Testis (tissue), 3 donors: Measurements from ENCODE around the gene KHK. TPM values are rescaled to one million over a fixed set of nuclear protein-coding genes. Genes with fewer than 3 reads are reported as not detected.

Source experiments
- DNase-seq: peaks from one replicate; pipeline ENCODE4 v3.0.0-alpha.2; 2019
- H3K27ac ChIP-seq, 2 donors: fragments of 200-600 bp; sonication (generic); one replicate each; pipeline ENCODE4 v1.5.1; 2019
- H3K27me3 ChIP-seq: fragments of 200-600 bp; sonication (generic); one replicate; pipeline ENCODE4 v1.5.1; 2019
- H3K36me3 ChIP-seq: fragments of 200-600 bp; sonication (generic); one replicate; pipeline ENCODE4 v1.5.1; 2017; ENCODE audit warnings: low read depth; ENCODE audit errors: missing control alignments
- H3K4me1 ChIP-seq: fragments of 200-600 bp; sonication (generic); one replicate; pipeline ENCODE4 v1.5.1; 2019
- H3K4me3 ChIP-seq, 2 donors: fragments of 200-600 bp; sonication (generic); one replicate each; pipeline ENCODE4 v1.5.1; 2017 to 2019
- H3K9me3 ChIP-seq: fragments of 200-600 bp; sonication (generic); one replicate; pipeline ENCODE4 v1.5.1; 2017
- CTCF ChIP-seq, 3 experiments: fragments of 450-650 bp in 2 of 3; fragments of 200-600 bp in 1 of 3; sonication (generic) in 1 of 3; IDR thresholded peaks; one replicate each; pipeline ENCODE4 v1.5.1; 2016 to 2019; ENCODE audit warnings: antibody characterized with exemption in 3 of 3, mild to moderate bottlenecking in 2 of 3, moderate library complexity in 1 of 3
- POLR2A ChIP-seq: fragments of 450-650 bp; IDR thresholded peaks from one replicate; pipeline ENCODE4 v1.6.1; 2017; ENCODE audit warnings: antibody characterized with exemption, mild to moderate bottlenecking, moderate library complexity
- WGBS, 2 donors: methylation state at CpG; one replicate each; pipeline ENCODE4 v1.1.5; 2018; 5-methylcytosine and 5-hydroxymethylcytosine counted together
- intact Hi-C: fragments of 100-400 bp; cut with DNase I; formaldehyde crosslinking; loops from one replicate; pipeline ENCODE4 v1.15.1; 2023; ENCODE audit warnings: low total_unique reads
- polyA plus RNA-seq: library from polyadenylated mRNA; stranded (reverse); fragments of 350-450 nt; fragmentation: Illumina TruSeq; extraction: RNeasy Lipid Tissue Mini Kit (QIAGEN cat#74804); gene quantifications from one replicate; pipeline ENCODE4 v1.2.3, GENCODE V29; 2014; ENCODE audit warnings: low read depth, low replicate concordance; ENCODE audit not compliant: insufficient read depth
- total RNA-seq, 2 donors: library from RNA; depleted of rRNA; stranded (reverse); fragments of >200 nt; gene quantifications; one replicate each; pipeline ENCODE4 v1.2.3, GENCODE V29; 2016

Gene KHK
- total and polyA plus RNA-seq, 3 donors from 2014 or later, result 5.3 to 13.4 (median 11.5) TPM

GRCh38 chr2:27095745-27096651, 9.4 kb downstream of the KHK start:
- WGBS, 2 donors, result 12% methylated on average over 14 to 18 of the region's 18 CpGs
- Histone ChIP-seq H3K4me3 (peak overlapping the region in 1 of 2 donors; percentile 43), H3K27me3 (no peaks in the 10 kb centered on the region), H3K36me3 (no peaks in the 10 kb centered on the region), H3K9me3 (no peaks in the 10 kb centered on the region), H3K4me1 (peaks cover 29% of the 10 kb centered on the region), H3K27ac (no peak overlapping the region)
- no peak for TF ChIP-seq CTCF (IDR thresholded peaks at IDR 0.05)
- TF ChIP-seq POLR2A, result no peak
- intact Hi-C loops, result loop anchor here (10.0 kb wide), 1 partner anchor 209 kb away; the partner anchor contains the start of gene UCN
- DNase-seq, result peak; percentile 86

GRCh38 chr2:27096748-27097297, 10.3 kb downstream of the KHK start:
- no peak overlapping the region for H3K27ac ChIP-seq
- intact Hi-C loops, result loop anchor here (10.0 kb wide), 1 partner anchor 208 kb away; the partner anchor contains the start of gene UCN
- peaks cover 29% of the 10 kb centered on the region for H3K4me1 ChIP-seq
- H3K27me3 ChIP-seq, result no peaks in the 10 kb centered on the region
- TF ChIP-seq CTCF (IDR thresholded peaks at IDR 0.05) (no peak), POLR2A (no peak)
- 42 to 65% methylated on average over 3 of the region's 3 CpGs for WGBS, 2 donors
- no peak for DNase-seq
- no peak overlapping the region for H3K4me3 ChIP-seq
- H3K9me3 ChIP-seq, result no peaks in the 10 kb centered on the region
- no peaks in the 10 kb centered on the region for H3K36me3 ChIP-seq

GRCh38 chr2:27097341-27097740, 10.8 kb downstream of the KHK start:
- H3K27ac ChIP-seq, result no peak overlapping the region
- H3K27me3 ChIP-seq, result no peaks in the 10 kb centered on the region
- H3K4me3 ChIP-seq, result no peak overlapping the region
- H3K9me3 ChIP-seq, result no peaks in the 10 kb centered on the region
- H3K36me3 ChIP-seq, result no peaks in the 10 kb centered on the region
- no peak for DNase-seq
- H3K4me1 ChIP-seq, result peaks cover 24% of the 10 kb centered on the region
- intact Hi-C loops, result loop anchor here (10.0 kb wide), 1 partner anchor 207 kb away; the partner anchor contains the start of gene UCN
- whole genome bisulfite sequencing, 2 donors, result 89 to 90% methylated on average over 14 of the region's 14 CpGs
- TF ChIP-seq POLR2A, result no peak
- no peak for TF ChIP-seq CTCF (IDR thresholded peaks at IDR 0.05)

GRCh38 chr2:27099334-27099955, 12.9 kb downstream of the KHK start:
- DNase-seq, result no peak

More at GRCh38 chr2:27099334-27099955, 12.9 kb downstream of the KHK start:
- no peak for TF ChIP-seq CTCF (IDR thresholded peaks at IDR 0.05)
- TF ChIP-seq POLR2A, result no peak
- Histone ChIP-seq H3K4me3 (no peak overlapping the region), H3K9me3 (no peaks in the 10 kb centered on the region), H3K36me3 (no peaks in the 10 kb centered on the region), H3K27ac (no peak overlapping the region), H3K4me1 (peaks cover 15% of the 10 kb centered on the region), H3K27me3 (no peaks in the 10 kb centered on the region)
- intact Hi-C loops, result loop anchor here (10.0 kb wide), 1 partner anchor 205 kb away; the partner anchor contains the start of gene UCN
- WGBS, 2 donors, result 92 to 98% methylated on average over 8 to 19 of the region's 19 CpGs
